Measurements from ENCODE around the gene MAP9. TPM values are rescaled to one million over a fixed set of nuclear protein-coding genes. Genes with fewer than 3 reads are reported as not detected.

MAP9 gene
- total and polyA plus RNA-seq, 10 of the 15 experiments (the other 5 are each of a cell fraction or from before 2014, with no cell fraction given), result 1.2 to 7.0 (median 4.3) TPM

GRCh38 chr4:155411546-155411945, 34.8 kb upstream of the MAP9 start (continued):
- TF ChIP-seq, protein P1, sequence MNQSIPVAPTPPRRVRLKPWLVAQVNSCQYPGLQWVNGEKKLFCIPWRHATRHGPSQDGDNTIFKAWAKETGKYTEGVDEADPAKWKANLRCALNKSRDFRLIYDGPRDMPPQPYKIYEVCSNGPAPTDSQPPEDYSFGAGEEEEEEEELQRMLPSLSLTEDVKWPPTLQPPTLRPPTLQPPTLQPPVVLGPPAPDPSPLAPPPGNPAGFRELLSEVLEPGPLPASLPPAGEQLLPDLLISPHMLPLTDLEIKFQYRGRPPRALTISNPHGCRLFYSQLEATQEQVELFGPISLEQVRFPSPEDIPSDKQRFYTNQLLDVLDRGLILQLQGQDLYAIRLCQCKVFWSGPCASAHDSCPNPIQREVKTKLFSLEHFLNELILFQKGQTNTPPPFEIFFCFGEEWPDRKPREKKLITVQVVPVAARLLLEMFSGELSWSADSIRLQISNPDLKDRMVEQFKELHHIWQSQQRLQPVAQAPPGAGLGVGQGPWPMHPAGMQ (IDR thresholded peaks at IDR 0.05; ENCODE audit: borderline replicate concordance), result no peak
- no peak for TF ChIP-seq RBBP5 (conservative IDR thresholded peaks at IDR 0.05)

GRCh38 chr4:155408796-155409195, 32.0 kb upstream of the MAP9 start:
- ATAC-seq, result no peak
- Histone ChIP-seq H3K27ac (ENCODE audit: control insufficient read depth, insufficient read depth) (no peak overlapping the region), H4K20me1 (ENCODE audit: control insufficient read depth, insufficient read depth) (no peaks in the 10 kb centered on the region), H3K9ac (ENCODE audit: control insufficient read depth, insufficient read depth, low read length) (no peak overlapping the region), H3K27me3 (replicated peaks in 1 of 2; ENCODE audit: control insufficient read depth in 2 of 2, insufficient read depth in 2 of 2, low read length in 1 of 2) (no peaks in the 10 kb centered on the region), H3K4me2 (ENCODE audit: control insufficient read depth, insufficient read depth) (no peak overlapping the region), H3K79me2 (ENCODE audit: control insufficient read depth, insufficient read depth, low read length) (no peaks in the 10 kb centered on the region), H3K9me3 (replicated peaks; ENCODE audit: control insufficient read depth, insufficient read depth, low read length) (no peaks in the 10 kb centered on the region), H3K36me3 (ENCODE audit: control insufficient read depth in 2 of 2, insufficient read depth in 2 of 2, low read length in 1 of 2) (no peaks in the 10 kb centered on the region), H2AFZ (ENCODE audit: control insufficient read depth, low read depth, low read length) (no peak overlapping the region), H3K4me3 (no peak overlapping the region), H3K4me1 (ENCODE audit: control insufficient read depth, insufficient read depth, low read length) (no peaks in the 10 kb centered on the region)
- 50% methylated on average over 1 of the region's 1 CpG for WGBS (ENCODE audit: insufficient coverage, insufficient replicate concordance, low lambda C conversion rate, missing lambda C conversion rate)
- in situ Hi-C loops (cut with MboI), result no loop called here
- ChIA-PET SMC1A (ENCODE audit: uncharacterized antibody, unreplicated experiment) (no interaction called here), POLR2A (no interaction called here), RAD21 (ENCODE audit: unreplicated experiment) (no interaction called here), CTCF (interaction anchor here (0.5 kb wide), 1 partner anchor 1622 kb away, joined by 4 read pairs; no protein-coding TSS in a partner anchor)
- TF ChIP-seq POU2F2 (IDR thresholded peaks at IDR 0.05; ENCODE audit: borderline replicate concordance, low read depth, low read length) (no peak), ZNF274 (IDR thresholded peaks at IDR 0.05; ENCODE audit: insufficient read depth, insufficient read length) (no peak), IKZF1 (conservative IDR thresholded peaks at IDR 0.05) (no peak), KLF5 (IDR thresholded peaks at IDR 0.05; ENCODE audit: partially characterized antibody) (no peak), YY1 (IDR thresholded peaks at IDR 0.05; ENCODE audit: low read depth, low read length) (no peak), MEF2B (IDR thresholded peaks at IDR 0.05; ENCODE audit: partially characterized antibody, poor library complexity, severe bottlenecking) (no peak), CTCF (IDR thresholded peaks at IDR 0.05 in 2 of 3, conservative IDR thresholded peaks at IDR 0.05 in 1 of 3; ENCODE audit: control insufficient read depth in 2 of 3, extremely low read depth in 1 of 3, insufficient read depth in 1 of 3, low read depth in 3 of 3, low read length in 3 of 3) (no peak), SMAD5 (IDR thresholded peaks at IDR 0.05; ENCODE audit: low read depth) (no peak), BACH1 (IDR thresholded peaks at IDR 0.05; ENCODE audit: borderline replicate concordance) (no peak), ZNF207 (IDR thresholded peaks at IDR 0.05; ENCODE audit: borderline replicate concordance) (no peak)
- TF ChIP-seq, protein P2, sequence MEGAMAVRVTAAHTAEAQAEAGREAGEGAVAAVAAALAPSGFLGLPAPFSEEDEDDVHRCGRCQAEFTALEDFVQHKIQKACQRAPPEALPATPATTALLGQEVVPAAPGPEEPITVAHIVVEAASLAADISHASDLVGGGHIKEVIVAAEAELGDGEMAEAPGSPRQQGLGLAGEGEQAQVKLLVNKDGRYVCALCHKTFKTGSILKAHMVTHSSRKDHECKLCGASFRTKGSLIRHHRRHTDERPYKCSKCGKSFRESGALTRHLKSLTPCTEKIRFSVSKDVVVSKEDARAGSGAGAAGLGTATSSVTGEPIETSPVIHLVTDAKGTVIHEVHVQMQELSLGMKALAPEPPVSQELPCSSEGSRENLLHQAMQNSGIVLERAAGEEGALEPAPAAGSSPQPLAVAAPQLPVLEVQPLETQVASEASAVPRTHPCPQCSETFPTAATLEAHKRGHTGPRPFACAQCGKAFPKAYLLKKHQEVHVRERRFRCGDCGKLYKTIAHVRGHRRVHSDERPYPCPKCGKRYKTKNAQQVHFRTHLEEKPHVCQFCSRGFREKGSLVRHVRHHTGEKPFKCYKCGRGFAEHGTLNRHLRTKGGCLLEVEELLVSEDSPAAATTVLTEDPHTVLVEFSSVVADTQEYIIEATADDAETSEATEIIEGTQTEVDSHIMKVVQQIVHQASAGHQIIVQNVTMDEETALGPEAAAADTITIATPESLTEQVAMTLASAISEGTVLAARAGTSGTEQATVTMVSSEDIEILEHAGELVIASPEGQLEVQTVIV (IDR thresholded peaks at IDR 0.05; ENCODE audit: borderline replicate concordance, partially characterized antibody), result no peak
- TF ChIP-seq, protein P3, sequence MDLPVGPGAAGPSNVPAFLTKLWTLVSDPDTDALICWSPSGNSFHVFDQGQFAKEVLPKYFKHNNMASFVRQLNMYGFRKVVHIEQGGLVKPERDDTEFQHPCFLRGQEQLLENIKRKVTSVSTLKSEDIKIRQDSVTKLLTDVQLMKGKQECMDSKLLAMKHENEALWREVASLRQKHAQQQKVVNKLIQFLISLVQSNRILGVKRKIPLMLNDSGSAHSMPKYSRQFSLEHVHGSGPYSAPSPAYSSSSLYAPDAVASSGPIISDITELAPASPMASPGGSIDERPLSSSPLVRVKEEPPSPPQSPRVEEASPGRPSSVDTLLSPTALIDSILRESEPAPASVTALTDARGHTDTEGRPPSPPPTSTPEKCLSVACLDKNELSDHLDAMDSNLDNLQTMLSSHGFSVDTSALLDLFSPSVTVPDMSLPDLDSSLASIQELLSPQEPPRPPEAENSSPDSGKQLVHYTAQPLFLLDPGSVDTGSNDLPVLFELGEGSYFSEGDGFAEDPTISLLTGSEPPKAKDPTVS (IDR thresholded peaks at IDR 0.05; ENCODE audit: low read depth, low read length), result no peak
- DNase-seq (ENCODE audit: low read depth, low spot score), result no peak
- intact Hi-C loops (cut with micrococcal nuclease; ENCODE audit: unreplicated experiment), result no loop called here
- no peak for FAIRE-seq
- BruUV-seq (replicated peaks), result no TSS peak

Measured in GM12878 (cell line).